Measurements from ENCODE around the gene TSPAN15. TPM values are rescaled to one million over a fixed set of nuclear protein-coding genes. Genes with fewer than 3 reads are reported as not detected.

The TSPAN15 gene
- total RNA-seq (2014; rRNA removed; shearing (Covaris generic)), result 0.98 and 1.2 TPM in 2 replicates

GRCh38 chr10:69451209-69451783 lies at the start of gene TSPAN15:
Gene TSPAN15 (plus strand): TSS chr10:69451465. CDS start chr10:69451595, 130 bp downstream.

GRCh38 chr10:69416695-69417094 lies 34.6 kb upstream of the TSPAN15 start, which contains the start of gene TACR2:
Gene TACR2 (minus strand): TSS chr10:69416918. CDS start chr10:69416323, 595 bp downstream.

Other genes starting within 250 kb of the TSPAN15 start
- 5.4 and 5.7 TPM in 2 replicates for gene HKDC1, start 231.1 kb upstream of the TSPAN15 start, total RNA-seq (2014; rRNA removed; shearing (Covaris generic))
- 68.2 and 74.9 TPM in 2 replicates for gene HK1, start 173.0 kb upstream of the TSPAN15 start, total RNA-seq (2014; rRNA removed; shearing (Covaris generic))
- 0.08 TPM in 1 of 2 replicates, not detected in the other for gene TACR2, start 34.5 kb upstream of the TSPAN15 start, total RNA-seq (2014; rRNA removed; shearing (Covaris generic))
- gene NEUROG3, start 122.0 kb downstream of the TSPAN15 start, total RNA-seq (2014; rRNA removed; shearing (Covaris generic)), result not detected in 2 replicates
- gene FAM241B, start 178.8 kb downstream of the TSPAN15 start, total RNA-seq (2014; rRNA removed; shearing (Covaris generic)), result 0.24 and 0.30 TPM in 2 replicates